ENCODE results near the gene GABRE.

GRCh38 chrX:151912780-151913179 is 61.7 kb downstream of the GABRE start, which contains the start of gene MAGEA4:
- TF ChIP-seq CTCF (IDR thresholded peaks at IDR 0.05) = no peak
- TF ChIP-seq POLR2A (IDR thresholded peaks at IDR 0.05) = no peak
